Gastroesophageal sphincter (tissue), 4 donors: ENCODE measurements around the gene TRPV2. TPM values are rescaled to one million over a fixed set of nuclear protein-coding genes. Genes with fewer than 3 reads are reported as not detected.
"Not testable (repeated sequence)": the region's sequence is repeated elsewhere in the genome, so short reads cannot be mapped to it uniquely, and the experiment has no call there.

Experiments used
- ATAC-seq: fragments of 150-250 bp; one replicate; pipeline ENCODE4 v1.9.1; 2016; ENCODE audit warnings: mild to moderate bottlenecking, moderate library complexity
- H3K27ac ChIP-seq, 4 donors: fragments of 200-600 bp; sonication (generic) in 3 of 4; 1 replicate in 3 of 4; 2 replicates in 1 of 4; pipeline ENCODE4 v1.5.1; 2016 to 2019
- H3K27me3 ChIP-seq: fragments of 200-600 bp; sonication (generic); one replicate; pipeline ENCODE4 v1.5.1; 2019
- H3K36me3 ChIP-seq, 2 donors: fragments of 200-600 bp; sonication (generic); one replicate each; pipeline ENCODE4 v1.5.1; 2019; ENCODE audit warnings: control low read depth in 1 of 2
- H3K4me1 ChIP-seq, 3 donors: fragments of 200-600 bp; sonication (generic); 1 replicate in 2 of 3; 2 replicates in 1 of 3; pipeline ENCODE4 v1.5.1; 2016 to 2019; ENCODE audit warnings: control low read depth in 2 of 3
- H3K4me3 ChIP-seq, 2 donors: fragments of 200-600 bp; sonication (generic); one replicate each; pipeline ENCODE4 v1.5.1; 2019; ENCODE audit warnings: mild to moderate bottlenecking in 1 of 2, moderate library complexity in 1 of 2
- H3K9me3 ChIP-seq, 3 donors: fragments of 200-600 bp; sonication (generic); one replicate each; pipeline ENCODE4 v1.5.1; 2017 to 2019; ENCODE audit warnings: control low read depth in 2 of 3
- CTCF ChIP-seq, 4 experiments: fragments of 200-600 bp in 2 of 4; fragments of 450-650 bp in 2 of 4; sonication (generic) in 1 of 4; IDR thresholded peaks; one replicate each; pipeline ENCODE4 v1.5.1; 2017 to 2019; ENCODE audit warnings: antibody characterized with exemption in 4 of 4, mild to moderate bottlenecking in 2 of 4, moderate library complexity in 2 of 4
- EP300 ChIP-seq: sonication (generic); formaldehyde crosslinking; IDR thresholded peaks from one replicate; pipeline ENCODE4 v1.6.1; 2017; ENCODE audit warnings: antibody characterized with exemption, mild to moderate bottlenecking
- POLR2A ChIP-seq, 2 donors: fragments of 450-650 bp; IDR thresholded peaks; one replicate each; pipeline ENCODE4 v1.6.1; 2017; ENCODE audit warnings: antibody characterized with exemption in 2 of 2, mild to moderate bottlenecking in 2 of 2, moderate library complexity in 1 of 2
- POLR2AphosphoS5 ChIP-seq: sonication (generic); formaldehyde crosslinking; IDR thresholded peaks from one replicate; pipeline ENCODE4 v1.6.1; 2017; ENCODE audit warnings: antibody characterized with exemption
- WGBS, 2 donors: methylation state at CpG; one replicate each; pipeline ENCODE4 v1.1.5; 2018; ENCODE audit warnings: low coverage in 1 of 2; 5-methylcytosine and 5-hydroxymethylcytosine counted together
- total RNA-seq, 4 donors: library from RNA; depleted of rRNA; stranded (reverse); fragments of >200 nt; gene quantifications; one replicate each; pipeline ENCODE4 v1.1.0, GENCODE V29; 2016

TRPV2 gene
- total RNA-seq, 4 donors from 2014 or later: 6.5 to 15.5 (median 11.6) TPM

GRCh38 chr17:16446338-16446983, 31.1 kb downstream of the TRPV2 start:
- Histone ChIP-seq H3K9me3 (no peaks in the 10 kb centered on the region), H3K4me3 (no peak overlapping the region), H3K4me1 (peaks cover 0 to 42% (median 3%) of the 10 kb centered on the region in 3 donors), H3K27ac (no peak overlapping the region), H3K36me3 (peaks cover 0 to 71% of the 10 kb centered on the region in 2 donors), H3K27me3 (no peaks in the 10 kb centered on the region)
- TF ChIP-seq POLR2A (IDR thresholded peaks at IDR 0.05) (no peak), POLR2AphosphoS5 (no peak), CTCF (IDR thresholded peaks at IDR 0.05) (no peak), EP300 (no peak)
- ATAC-seq: no peak
- WGBS, 2 donors: 72 to 83% methylated on average over 4 to 5 of the region's 12 CpGs

GRCh38 chr17:16447676-16448075, 32.3 kb downstream of the TRPV2 start:
- TF ChIP-seq EP300 (no peak), CTCF (IDR thresholded peaks at IDR 0.05) (no peak), POLR2A (IDR thresholded peaks at IDR 0.05) (no peak), POLR2AphosphoS5 (no peak)
- no peak overlapping the region for H3K4me3 ChIP-seq
- H3K9me3 ChIP-seq: no peaks in the 10 kb centered on the region
- ATAC-seq: no peak
- WGBS, 2 donors: 100% methylated on average over 1 of the region's 8 CpGs
- peaks cover 0 to 59% of the 10 kb centered on the region in 2 donors for H3K36me3 ChIP-seq
- H3K27ac ChIP-seq: no peak overlapping the region
- no peaks in the 10 kb centered on the region for H3K27me3 ChIP-seq
- H3K4me1 ChIP-seq: peaks cover 0 to 31% (median 3%) of the 10 kb centered on the region in 3 donors

GRCh38 chr17:16448490-16448889, 33.1 kb downstream of the TRPV2 start:
- 80% methylated on average over 2 to 6 of the region's 6 CpGs for WGBS, 2 donors
- Histone ChIP-seq H3K27me3 (no peaks in the 10 kb centered on the region), H3K9me3 (no peaks in the 10 kb centered on the region), H3K27ac (no peak overlapping the region), H3K4me1 (peaks cover 0 to 32% (median 3%) of the 10 kb centered on the region in 3 donors), H3K36me3 (peaks cover 0 to 51% of the 10 kb centered on the region in 2 donors), H3K4me3 (no peak overlapping the region)
- ATAC-seq: no peak
- TF ChIP-seq POLR2AphosphoS5: no peak
- TF ChIP-seq CTCF (IDR thresholded peaks at IDR 0.05): no peak

GRCh38 chr17:16449121-16449570, 33.8 kb downstream of the TRPV2 start:
- no peaks in the 10 kb centered on the region for H3K9me3 ChIP-seq
- TF ChIP-seq POLR2AphosphoS5 (no peak), POLR2A (IDR thresholded peaks at IDR 0.05) (no peak), EP300 (no peak), CTCF (IDR thresholded peaks at IDR 0.05) (no peak)
- H3K27me3 ChIP-seq: no peaks in the 10 kb centered on the region
- H3K36me3 ChIP-seq: peaks cover 0 to 44% of the 10 kb centered on the region in 2 donors
- H3K4me3 ChIP-seq: no peak overlapping the region
- peaks cover 0 to 29% (median 3%) of the 10 kb centered on the region in 3 donors for H3K4me1 ChIP-seq
- WGBS, 2 donors: 80 to 82% methylated on average over 3 of the region's 11 CpGs
- no peak overlapping the region for H3K27ac ChIP-seq
- ATAC-seq: no peak

- Histone ChIP-seq H3K4me1 (peaks cover 0 to 22% (median 3%) of the 10 kb centered on the region in 3 donors), H3K27me3 (no peaks in the 10 kb centered on the region), H3K4me3 (no peak overlapping the region), H3K36me3 (peaks cover 0 to 36% of the 10 kb centered on the region in 2 donors), H3K27ac (no peak overlapping the region), H3K9me3 (no peaks in the 10 kb centered on the region)
- 93 to 100% methylated on average over 1 to 3 of the region's 4 CpGs for WGBS, 2 donors
- ATAC-seq: no peak
- TF ChIP-seq EP300: no peak
- no peak for TF ChIP-seq CTCF (IDR thresholded peaks at IDR 0.05)
- TF ChIP-seq POLR2AphosphoS5: no peak
- TF ChIP-seq POLR2A (IDR thresholded peaks at IDR 0.05): no peak
Observed at GRCh38 chr17:16450028-16450427, 34.7 kb downstream of the TRPV2 start.

- not testable (repeated sequence) for H3K9me3 ChIP-seq, H3K27me3 ChIP-seq, ATAC-seq, H3K27ac ChIP-seq, H3K4me3 ChIP-seq
- peaks cover 0 to 30% of the 10 kb centered on the region in 2 donors for H3K36me3 ChIP-seq
- WGBS, 2 donors: 75% methylated on average over 6 of the region's 8 CpGs; no CpG with 5 or more reads in 1 of the 2 donors
- H3K4me1 ChIP-seq: peaks cover 0 to 10% (median 0%) of the 10 kb centered on the region in 3 donors
Observed at GRCh38 chr17:16452268-16452667, 36.9 kb downstream of the TRPV2 start.
